NB4 (cell line): ENCODE results near the gene THBS3.

ENCODE experiments used
- DNase-seq: peaks from one replicate; pipeline ENCODE4 v3.0.0; 2010; ENCODE audit warnings: low read depth
- H3K4me3 ChIP-seq: one replicate; pipeline ENCODE4 v1.5.1; 2011; ENCODE audit warnings: mild to moderate bottlenecking, low read depth, low read length, moderate library complexity
- CTCF ChIP-seq: IDR thresholded peaks from one replicate; pipeline ENCODE4 v1.5.1; 2012; ENCODE audit warnings: low read depth, low read length
- MAX ChIP-seq: IDR thresholded peaks from 2 replicates; pipeline ENCODE4 v1.6.1; 2011; ENCODE audit warnings: low read depth, low read length
- MYC ChIP-seq: IDR thresholded peaks from 2 replicates; pipeline ENCODE4 v1.6.1; 2011; ENCODE audit warnings: low read depth, low read length
- POLR2A ChIP-seq: IDR thresholded peaks from 2 replicates; pipeline ENCODE4 v1.6.1; 2011; ENCODE audit warnings: mild to moderate bottlenecking; ENCODE audit not compliant: insufficient read length; ENCODE audit errors: extremely low read depth

The THBS3 gene

GRCh38 chr1:155188268-155188667 is 19.4 kb downstream of the THBS3 start:
- no peak for DNase-seq

GRCh38 chr1:155187456-155187891 is 20.2 kb downstream of the THBS3 start:
- TF ChIP-seq MYC (no peak), MAX (no peak), CTCF (no peak), POLR2A (no peak)
- H3K4me3 ChIP-seq = no peak overlapping the region
- no peak for DNase-seq

More at GRCh38 chr1:155188268-155188667, 19.4 kb downstream of the THBS3 start:
- no peak overlapping the region for H3K4me3 ChIP-seq
- TF ChIP-seq MYC (no peak), MAX (no peak), CTCF (no peak), POLR2A (no peak)

- DNase-seq = no peak
- H3K4me3 ChIP-seq = no peak overlapping the region
- TF ChIP-seq CTCF = no peak
- no peak for TF ChIP-seq MYC
- TF ChIP-seq POLR2A = no peak
- TF ChIP-seq MAX = no peak
Measured at GRCh38 chr1:155186794-155187455, 20.8 kb downstream of the THBS3 start.

- H3K4me3 ChIP-seq = no peak overlapping the region
- no peak for DNase-seq
- TF ChIP-seq POLR2A (no peak), CTCF (no peak), MYC (no peak), MAX (no peak)
Measured at GRCh38 chr1:155186067-155186793, 21.5 kb downstream of the THBS3 start.

GRCh38 chr1:155185783-155186066 is 22.0 kb downstream of the THBS3 start:
- H3K4me3 ChIP-seq = no peak overlapping the region
- no peak for DNase-seq
- TF ChIP-seq POLR2A = no peak

GRCh38 chr1:155184835-155185782 is 22.6 kb downstream of the THBS3 start:
- TF ChIP-seq CTCF (no peak), MAX (no peak), POLR2A (no peak), MYC (no peak)
- H3K4me3 ChIP-seq = no peak overlapping the region
- peak; percentile 52 for DNase-seq
